LNCaP clone FGC (cell line): ENCODE results near the gene UNC5C.

Experiments
- DNase-seq: peaks from one replicate; pipeline ENCODE4 v3.0.0-alpha.2; 2011; ENCODE audit warnings: low read depth
- H3K4me3 ChIP-seq: 2 replicates; pipeline ENCODE4 v1.5.1; 2011; ENCODE audit warnings: mild to moderate bottlenecking, low read depth, low read length, control low read depth
- TF ChIP-seq, protein P1 (sequence below): IDR thresholded peaks from 2 replicates; pipeline ENCODE4 v1.5.1; 2012; ENCODE audit warnings: mild to moderate bottlenecking; ENCODE audit not compliant: control insufficient read depth, insufficient read depth; ENCODE audit errors: extremely low read depth

The UNC5C gene

DNA sequence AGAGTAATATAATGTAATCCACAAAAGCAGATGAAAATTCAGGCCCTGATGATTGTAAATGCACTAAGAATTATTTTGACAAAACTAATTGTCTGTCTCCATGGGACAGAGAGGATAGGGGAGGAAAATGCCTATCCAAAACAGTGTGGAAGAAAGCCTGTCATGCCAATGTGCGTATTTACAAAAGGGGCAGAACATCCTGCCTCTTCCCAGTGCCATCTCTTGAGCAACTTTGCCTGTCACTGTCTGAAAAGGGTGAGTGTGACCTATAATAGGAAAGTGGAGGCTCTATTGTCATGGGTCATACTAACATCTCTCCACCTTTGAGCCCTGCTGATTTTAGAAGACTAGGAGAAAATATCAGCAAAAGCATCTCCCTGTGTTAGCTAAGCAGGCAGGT, 264.1 kb downstream of the UNC5C start:
- DNase-seq: no peak
- TF ChIP-seq, protein P1, sequence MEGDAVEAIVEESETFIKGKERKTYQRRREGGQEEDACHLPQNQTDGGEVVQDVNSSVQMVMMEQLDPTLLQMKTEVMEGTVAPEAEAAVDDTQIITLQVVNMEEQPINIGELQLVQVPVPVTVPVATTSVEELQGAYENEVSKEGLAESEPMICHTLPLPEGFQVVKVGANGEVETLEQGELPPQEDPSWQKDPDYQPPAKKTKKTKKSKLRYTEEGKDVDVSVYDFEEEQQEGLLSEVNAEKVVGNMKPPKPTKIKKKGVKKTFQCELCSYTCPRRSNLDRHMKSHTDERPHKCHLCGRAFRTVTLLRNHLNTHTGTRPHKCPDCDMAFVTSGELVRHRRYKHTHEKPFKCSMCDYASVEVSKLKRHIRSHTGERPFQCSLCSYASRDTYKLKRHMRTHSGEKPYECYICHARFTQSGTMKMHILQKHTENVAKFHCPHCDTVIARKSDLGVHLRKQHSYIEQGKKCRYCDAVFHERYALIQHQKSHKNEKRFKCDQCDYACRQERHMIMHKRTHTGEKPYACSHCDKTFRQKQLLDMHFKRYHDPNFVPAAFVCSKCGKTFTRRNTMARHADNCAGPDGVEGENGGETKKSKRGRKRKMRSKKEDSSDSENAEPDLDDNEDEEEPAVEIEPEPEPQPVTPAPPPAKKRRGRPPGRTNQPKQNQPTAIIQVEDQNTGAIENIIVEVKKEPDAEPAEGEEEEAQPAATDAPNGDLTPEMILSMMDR: no peak
- H3K4me3 ChIP-seq: no peak overlapping the region

- DNase-seq: no peak
- no peak overlapping the region for H3K4me3 ChIP-seq
- TF ChIP-seq, protein P1: no peak
These were observed 265.5 kb downstream of the UNC5C start for GRCh38 chr4:95283320-95283719.

DNA sequence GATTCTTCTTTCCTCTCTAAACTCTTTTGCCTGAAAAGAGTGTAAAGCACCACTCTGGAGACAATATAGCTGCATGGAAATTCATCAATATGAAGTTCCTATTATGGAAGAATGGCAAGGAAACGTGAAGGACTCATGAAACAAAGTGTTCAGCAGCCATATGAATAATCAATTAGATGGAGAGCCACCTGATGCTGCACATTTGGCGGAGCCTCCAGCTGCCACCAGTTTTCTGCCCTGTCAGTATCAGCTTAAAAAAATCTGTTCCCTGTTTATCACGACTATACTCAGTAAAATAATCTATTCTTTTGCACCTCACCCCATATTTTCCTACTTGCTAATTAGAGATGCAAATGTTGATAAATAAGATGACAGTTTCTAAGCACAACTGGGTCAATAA, 276.0 kb downstream of the UNC5C start:
- no peak overlapping the region for H3K4me3 ChIP-seq
- DNase-seq: no peak
- TF ChIP-seq, protein P1: no peak

GRCh38 chr4:95272036-95272435, 276.7 kb downstream of the UNC5C start:
- TF ChIP-seq, protein P1: no peak
- H3K4me3 ChIP-seq: no peak overlapping the region
- DNase-seq: no peak

DNA sequence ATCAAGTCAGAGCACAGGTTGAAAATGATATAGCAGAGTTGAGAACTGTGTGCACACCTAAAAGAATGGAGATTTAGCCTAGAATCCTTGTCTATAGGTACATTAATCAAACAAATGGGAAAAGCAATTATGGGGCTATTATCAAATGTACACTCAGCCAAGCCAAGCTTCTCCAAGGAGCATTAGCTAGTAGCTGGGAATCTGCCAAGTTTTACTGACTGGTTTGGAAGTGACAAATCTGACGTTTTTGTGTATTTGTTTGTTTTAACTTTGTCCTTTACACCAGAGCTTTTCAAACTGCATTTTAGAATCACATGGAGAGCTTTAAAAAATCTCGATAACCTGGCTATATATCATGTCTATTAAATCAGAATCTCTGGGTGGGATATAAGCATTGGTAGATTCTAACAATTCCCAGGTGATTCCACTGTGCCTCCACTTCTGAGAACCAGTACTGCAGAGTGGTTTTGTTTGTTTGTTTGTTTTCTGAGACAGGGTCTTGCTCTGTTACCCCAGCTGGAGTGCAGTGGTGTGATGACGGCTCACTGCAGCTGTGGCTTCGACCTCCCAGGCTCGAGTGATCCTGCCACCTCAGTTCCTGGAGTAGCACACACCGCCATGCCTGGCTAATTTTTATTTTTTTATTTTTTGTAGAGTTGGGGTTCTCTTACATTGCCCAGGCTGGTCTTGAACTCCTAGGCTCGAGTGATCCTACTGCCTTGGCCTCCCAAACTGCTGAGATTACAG, 279.8 kb downstream of the UNC5C start:
- TF ChIP-seq, protein P1: no peak
- H3K4me3 ChIP-seq: no peak overlapping the region
- no peak for DNase-seq

GRCh38 chr4:95267081-95267480, 281.7 kb downstream of the UNC5C start:
- no peak overlapping the region for H3K4me3 ChIP-seq
- TF ChIP-seq, protein P1: no peak
- no peak for DNase-seq
